ENCODE data around the gene HS2ST1.
A peak's percentile ranks its signal among the peaks of the same experiment; 100 is the strongest.

Gene HS2ST1

DNA sequence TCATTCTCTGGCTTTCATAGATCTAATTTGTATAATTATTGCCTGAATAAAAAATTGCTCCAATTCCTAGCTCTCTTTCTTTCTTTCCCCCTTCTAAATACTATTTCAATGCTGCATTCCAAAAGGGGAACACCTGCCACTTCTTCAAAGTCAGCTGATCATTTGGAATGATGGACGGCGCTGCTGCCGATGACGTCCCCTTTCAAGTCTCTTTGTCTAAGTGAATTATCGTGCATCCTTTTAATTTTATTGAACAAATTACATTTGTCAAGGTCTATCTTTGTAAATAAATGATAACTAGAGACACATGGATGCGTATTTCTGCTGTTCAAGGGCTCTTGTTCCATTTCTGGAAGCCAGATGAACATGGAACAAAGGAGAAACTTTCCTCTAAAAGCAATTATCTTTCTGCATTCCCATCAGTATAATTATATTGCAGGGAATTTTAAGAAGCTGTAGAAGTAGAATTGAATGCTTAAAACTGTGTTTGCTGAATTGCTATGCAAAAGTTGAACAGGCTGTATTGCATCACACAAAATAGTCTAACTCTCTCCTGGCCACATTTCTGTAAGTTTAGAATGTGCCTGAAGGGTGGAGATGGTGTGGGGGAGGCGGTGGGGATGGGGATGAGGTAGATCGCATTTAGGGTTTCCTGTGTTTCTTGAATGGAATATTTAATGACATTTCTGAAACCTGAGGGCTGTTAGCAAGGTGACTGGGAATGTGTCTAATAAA, 222.3 kb downstream of the HS2ST1 start:
- TF ChIP-seq ZNF8 (CRISPR knock-in tag; IDR thresholded peaks at IDR 0.05) (no peak), TCF4 (CRISPR knock-in tag; IDR thresholded peaks at IDR 0.05; ENCODE audit: borderline replicate concordance) (peak; percentile 48), SNAI2 (CRISPR knock-in tag; IDR thresholded peaks at IDR 0.05) (peak; percentile 94), ISL1 (CRISPR knock-in tag; IDR thresholded peaks at IDR 0.05) (peak; percentile 68)
- TF ChIP-seq, protein P1, sequence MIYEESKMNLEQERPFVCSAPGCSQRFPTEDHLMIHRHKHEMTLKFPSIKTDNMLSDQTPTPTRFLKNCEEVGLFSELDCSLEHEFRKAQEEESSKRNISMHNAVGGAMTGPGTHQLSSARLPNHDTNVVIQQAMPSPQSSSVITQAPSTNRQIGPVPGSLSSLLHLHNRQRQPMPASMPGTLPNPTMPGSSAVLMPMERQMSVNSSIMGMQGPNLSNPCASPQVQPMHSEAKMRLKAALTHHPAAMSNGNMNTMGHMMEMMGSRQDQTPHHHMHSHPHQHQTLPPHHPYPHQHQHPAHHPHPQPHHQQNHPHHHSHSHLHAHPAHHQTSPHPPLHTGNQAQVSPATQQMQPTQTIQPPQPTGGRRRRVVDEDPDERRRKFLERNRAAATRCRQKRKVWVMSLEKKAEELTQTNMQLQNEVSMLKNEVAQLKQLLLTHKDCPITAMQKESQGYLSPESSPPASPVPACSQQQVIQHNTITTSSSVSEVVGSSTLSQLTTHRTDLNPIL (CRISPR knock-in tag; IDR thresholded peaks at IDR 0.05; ENCODE audit: low read depth) = peak; percentile 45; the same call in 1 of the 2 replicates
- no peak for ATAC-seq

DNA sequence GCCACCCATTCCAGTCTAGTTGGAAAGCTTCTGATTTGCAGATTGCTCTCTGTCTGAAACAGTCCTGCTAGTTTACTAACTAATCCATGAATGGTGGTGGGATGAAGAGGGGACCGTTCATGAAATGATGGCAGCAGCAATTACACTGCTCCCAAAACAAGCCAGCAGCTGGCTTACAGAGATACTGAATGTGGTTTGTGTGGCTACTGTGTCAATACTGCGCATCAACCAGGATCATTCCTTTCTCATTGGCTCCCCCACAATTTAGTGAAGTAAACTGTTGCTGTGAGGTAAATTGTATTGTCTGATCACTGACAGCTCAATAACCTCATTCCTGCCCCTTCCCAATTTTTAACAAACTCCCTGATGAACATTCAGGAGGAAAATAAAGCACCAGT, 222.9 kb downstream of the HS2ST1 start:
- no peak for ATAC-seq
- TF ChIP-seq ZFP30 (CRISPR knock-in tag; IDR thresholded peaks at IDR 0.05) (no peak), ESRRG (CRISPR knock-in tag; IDR thresholded peaks at IDR 0.05) (no peak), ARNTL (CRISPR knock-in tag; IDR thresholded peaks at IDR 0.05; ENCODE audit: borderline replicate concordance, low read depth) (no peak), SNAI2 (CRISPR knock-in tag; IDR thresholded peaks at IDR 0.05) (no peak), ZFP3 (CRISPR knock-in tag; IDR thresholded peaks at IDR 0.05) (no peak), ZC3H10 (CRISPR knock-in tag; IDR thresholded peaks at IDR 0.05) (no peak), ISL1 (CRISPR knock-in tag; IDR thresholded peaks at IDR 0.05) (no peak), ZNF70 (CRISPR knock-in tag; IDR thresholded peaks at IDR 0.05) (no peak), OSR1 (CRISPR knock-in tag; IDR thresholded peaks at IDR 0.05) (no peak), ZNF8 (CRISPR knock-in tag; IDR thresholded peaks at IDR 0.05) (no peak), ZNF565 (CRISPR knock-in tag; conservative IDR thresholded peaks at IDR 0.05; ENCODE audit: low read depth) (no peak)
- TF ChIP-seq, protein P2, sequence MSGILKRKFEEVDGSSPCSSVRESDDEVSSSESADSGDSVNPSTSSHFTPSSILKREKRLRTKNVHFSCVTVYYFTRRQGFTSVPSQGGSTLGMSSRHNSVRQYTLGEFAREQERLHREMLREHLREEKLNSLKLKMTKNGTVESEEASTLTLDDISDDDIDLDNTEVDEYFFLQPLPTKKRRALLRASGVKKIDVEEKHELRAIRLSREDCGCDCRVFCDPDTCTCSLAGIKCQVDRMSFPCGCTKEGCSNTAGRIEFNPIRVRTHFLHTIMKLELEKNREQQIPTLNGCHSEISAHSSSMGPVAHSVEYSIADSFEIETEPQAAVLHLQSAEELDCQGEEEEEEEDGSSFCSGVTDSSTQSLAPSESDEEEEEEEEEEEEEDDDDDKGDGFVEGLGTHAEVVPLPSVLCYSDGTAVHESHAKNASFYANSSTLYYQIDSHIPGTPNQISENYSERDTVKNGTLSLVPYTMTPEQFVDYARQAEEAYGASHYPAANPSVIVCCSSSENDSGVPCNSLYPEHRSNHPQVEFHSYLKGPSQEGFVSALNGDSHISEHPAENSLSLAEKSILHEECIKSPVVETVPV (CRISPR knock-in tag; IDR thresholded peaks at IDR 0.05) = no peak
- TF ChIP-seq, protein P3, sequence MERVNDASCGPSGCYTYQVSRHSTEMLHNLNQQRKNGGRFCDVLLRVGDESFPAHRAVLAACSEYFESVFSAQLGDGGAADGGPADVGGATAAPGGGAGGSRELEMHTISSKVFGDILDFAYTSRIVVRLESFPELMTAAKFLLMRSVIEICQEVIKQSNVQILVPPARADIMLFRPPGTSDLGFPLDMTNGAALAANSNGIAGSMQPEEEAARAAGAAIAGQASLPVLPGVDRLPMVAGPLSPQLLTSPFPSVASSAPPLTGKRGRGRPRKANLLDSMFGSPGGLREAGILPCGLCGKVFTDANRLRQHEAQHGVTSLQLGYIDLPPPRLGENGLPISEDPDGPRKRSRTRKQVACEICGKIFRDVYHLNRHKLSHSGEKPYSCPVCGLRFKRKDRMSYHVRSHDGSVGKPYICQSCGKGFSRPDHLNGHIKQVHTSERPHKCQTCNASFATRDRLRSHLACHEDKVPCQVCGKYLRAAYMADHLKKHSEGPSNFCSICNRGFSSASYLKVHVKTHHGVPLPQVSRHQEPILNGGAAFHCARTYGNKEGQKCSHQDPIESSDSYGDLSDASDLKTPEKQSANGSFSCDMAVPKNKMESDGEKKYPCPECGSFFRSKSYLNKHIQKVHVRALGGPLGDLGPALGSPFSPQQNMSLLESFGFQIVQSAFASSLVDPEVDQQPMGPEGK (CRISPR knock-in tag; IDR thresholded peaks at IDR 0.05; ENCODE audit: borderline replicate concordance) = no peak
- TF ChIP-seq, protein P4, sequence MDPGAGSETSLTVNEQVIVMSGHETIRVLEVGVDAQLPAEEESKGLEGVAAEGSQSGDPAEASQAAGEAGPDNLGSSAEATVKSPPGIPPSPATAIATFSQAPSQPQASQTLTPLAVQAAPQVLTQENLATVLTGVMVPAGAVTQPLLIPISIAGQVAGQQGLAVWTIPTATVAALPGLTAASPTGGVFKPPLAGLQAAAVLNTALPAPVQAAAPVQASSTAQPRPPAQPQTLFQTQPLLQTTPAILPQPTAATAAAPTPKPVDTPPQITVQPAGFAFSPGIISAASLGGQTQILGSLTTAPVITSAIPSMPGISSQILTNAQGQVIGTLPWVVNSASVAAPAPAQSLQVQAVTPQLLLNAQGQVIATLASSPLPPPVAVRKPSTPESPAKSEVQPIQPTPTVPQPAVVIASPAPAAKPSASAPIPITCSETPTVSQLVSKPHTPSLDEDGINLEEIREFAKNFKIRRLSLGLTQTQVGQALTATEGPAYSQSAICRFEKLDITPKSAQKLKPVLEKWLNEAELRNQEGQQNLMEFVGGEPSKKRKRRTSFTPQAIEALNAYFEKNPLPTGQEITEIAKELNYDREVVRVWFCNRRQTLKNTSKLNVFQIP (CRISPR knock-in tag; IDR thresholded peaks at IDR 0.05; ENCODE audit: borderline replicate concordance, low read depth) = no peak
- TF ChIP-seq, protein P1 (CRISPR knock-in tag; IDR thresholded peaks at IDR 0.05; ENCODE audit: low read depth) = no peak

DNA sequence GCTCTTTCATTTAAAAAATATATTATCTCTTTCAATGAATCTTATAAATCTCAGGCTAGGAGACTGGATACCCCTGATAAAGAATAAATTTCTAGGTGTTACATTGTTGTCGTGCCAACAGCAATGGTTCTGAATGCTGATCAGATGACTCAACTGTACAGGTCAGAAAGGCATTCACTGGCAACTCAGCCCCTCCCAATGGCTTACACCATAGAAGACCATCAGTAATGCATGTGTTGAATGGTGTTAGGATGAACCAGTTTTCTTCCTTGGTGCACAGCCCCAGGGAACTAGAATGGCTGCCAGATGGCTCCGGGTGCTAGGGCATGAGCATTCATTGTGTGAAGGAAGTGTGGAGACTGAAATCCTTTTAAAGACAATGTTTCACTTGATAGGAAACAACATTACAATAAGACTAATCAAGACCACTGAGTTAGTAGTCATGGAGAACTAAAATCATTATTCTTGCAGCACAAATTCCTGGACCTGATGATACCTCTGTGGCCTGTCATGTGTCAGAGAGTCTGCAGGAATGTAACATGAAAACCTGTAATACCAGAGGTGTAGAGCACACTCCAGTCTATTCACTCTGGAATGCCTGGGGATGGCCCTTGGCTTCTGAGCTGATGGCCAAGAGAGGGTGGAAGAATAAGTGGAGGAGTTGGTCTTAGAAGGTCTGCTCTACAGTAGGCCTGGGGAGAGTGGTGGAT, 226.6 kb downstream of the HS2ST1 start:
- no peak for TF ChIP-seq TCF4 (CRISPR knock-in tag; IDR thresholded peaks at IDR 0.05; ENCODE audit: borderline replicate concordance)
- no peak for TF ChIP-seq ZFP30 (CRISPR knock-in tag; IDR thresholded peaks at IDR 0.05)
- TF ChIP-seq RARB (CRISPR knock-in tag; IDR thresholded peaks at IDR 0.05) = no peak
- TF ChIP-seq TOX (CRISPR knock-in tag; IDR thresholded peaks at IDR 0.05; ENCODE audit: borderline replicate concordance) = no peak
- no peak for TF ChIP-seq ZNF565 (CRISPR knock-in tag; conservative IDR thresholded peaks at IDR 0.05; ENCODE audit: low read depth)
- TF ChIP-seq, protein P1 (CRISPR knock-in tag; IDR thresholded peaks at IDR 0.05; ENCODE audit: low read depth) = no peak
- TF ChIP-seq ZFP3 (CRISPR knock-in tag; IDR thresholded peaks at IDR 0.05) = no peak
- ATAC-seq = no peak

Data from SK-N-SH treated with all-trans-retinoic acid at 6 μM for 48 hours (cell line).